Activated CD8-positive, alpha-beta memory T cell treated with anti-CD3 and anti-CD28 coated beads, Interleukin-2, amount 50 U/mL, for 1 hour (primary cell): ENCODE data around the gene SLC29A2.
"Not testable (repeated sequence)": the region's sequence is repeated elsewhere in the genome, so short reads cannot be mapped to it uniquely, and the experiment has no call there.

Experiments
- DNase-seq: peaks from one replicate; pipeline ENCODE4 v3.0.0-alpha.2; 2020; ENCODE audit errors: extremely low read depth

Gene SLC29A2

DNA sequence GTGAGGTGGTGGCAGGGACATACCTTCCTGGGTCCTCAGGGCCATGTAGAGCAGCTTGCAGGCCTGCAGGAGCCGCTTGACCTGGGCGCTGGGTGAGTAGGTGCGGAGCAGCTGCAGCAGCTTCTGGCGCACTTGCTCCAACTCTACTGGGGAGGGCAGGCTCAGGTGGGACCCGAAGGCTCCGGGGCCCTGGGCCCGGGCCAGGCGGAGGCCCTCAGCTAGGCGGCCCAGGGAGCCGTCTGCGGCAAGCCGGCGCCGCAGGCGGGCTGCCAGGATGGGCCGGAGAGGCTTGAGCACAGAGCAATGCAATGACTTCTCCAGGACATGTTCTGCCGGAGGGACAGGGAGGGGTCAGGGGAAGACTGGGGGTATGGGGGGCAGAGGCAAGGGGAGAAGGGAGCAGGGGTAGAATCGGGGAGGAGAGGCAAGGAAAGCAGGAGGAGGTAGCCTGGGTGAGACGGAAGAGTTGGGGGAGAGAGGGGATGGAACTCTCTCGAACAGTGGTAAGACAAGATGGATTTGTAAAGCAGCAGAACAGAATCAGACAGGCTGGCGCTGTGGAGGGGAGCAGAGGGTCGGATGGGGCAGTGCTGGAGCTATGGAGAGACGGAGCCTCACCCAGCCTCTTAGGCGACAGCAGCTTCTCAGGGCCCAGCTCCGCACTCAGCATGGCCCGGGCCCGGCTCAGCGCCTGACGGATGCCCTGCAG lies 37.5 kb downstream of the SLC29A2 start:
- no peak for DNase-seq

DNA sequence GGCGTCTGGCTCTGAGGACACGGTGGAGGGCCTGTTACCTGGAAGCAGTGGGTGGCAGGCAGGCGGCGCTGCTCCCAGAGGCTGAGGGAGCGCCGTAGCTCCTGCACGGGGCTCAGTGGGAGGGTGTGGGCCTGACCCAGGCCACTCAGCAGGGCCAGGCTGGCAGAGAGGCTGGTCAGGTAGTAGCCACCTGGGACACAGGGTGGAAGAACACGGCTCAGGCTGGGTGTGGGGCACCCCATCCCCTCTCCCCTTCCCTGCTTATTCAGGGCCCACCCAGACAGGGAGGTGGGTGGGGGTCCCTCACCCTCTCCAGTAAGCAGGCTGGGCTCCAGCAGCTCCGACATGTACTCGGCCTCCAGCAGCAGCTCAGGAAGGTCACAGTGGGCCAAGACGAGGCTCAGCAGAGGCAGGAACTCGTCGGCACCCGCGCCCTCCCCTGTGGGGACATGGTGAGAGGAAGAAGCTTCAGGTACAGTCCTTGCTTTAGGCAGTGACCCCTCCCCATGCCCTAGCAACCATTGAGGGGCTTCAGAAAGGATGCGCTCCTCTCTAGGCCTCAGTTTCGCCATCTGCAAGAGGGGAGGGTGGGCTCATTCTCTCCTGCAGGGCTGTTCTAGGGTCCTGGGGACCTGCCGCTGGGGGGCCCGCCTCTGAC lies 38.2 kb downstream of the SLC29A2 start:
- DNase-seq = no peak

DNA sequence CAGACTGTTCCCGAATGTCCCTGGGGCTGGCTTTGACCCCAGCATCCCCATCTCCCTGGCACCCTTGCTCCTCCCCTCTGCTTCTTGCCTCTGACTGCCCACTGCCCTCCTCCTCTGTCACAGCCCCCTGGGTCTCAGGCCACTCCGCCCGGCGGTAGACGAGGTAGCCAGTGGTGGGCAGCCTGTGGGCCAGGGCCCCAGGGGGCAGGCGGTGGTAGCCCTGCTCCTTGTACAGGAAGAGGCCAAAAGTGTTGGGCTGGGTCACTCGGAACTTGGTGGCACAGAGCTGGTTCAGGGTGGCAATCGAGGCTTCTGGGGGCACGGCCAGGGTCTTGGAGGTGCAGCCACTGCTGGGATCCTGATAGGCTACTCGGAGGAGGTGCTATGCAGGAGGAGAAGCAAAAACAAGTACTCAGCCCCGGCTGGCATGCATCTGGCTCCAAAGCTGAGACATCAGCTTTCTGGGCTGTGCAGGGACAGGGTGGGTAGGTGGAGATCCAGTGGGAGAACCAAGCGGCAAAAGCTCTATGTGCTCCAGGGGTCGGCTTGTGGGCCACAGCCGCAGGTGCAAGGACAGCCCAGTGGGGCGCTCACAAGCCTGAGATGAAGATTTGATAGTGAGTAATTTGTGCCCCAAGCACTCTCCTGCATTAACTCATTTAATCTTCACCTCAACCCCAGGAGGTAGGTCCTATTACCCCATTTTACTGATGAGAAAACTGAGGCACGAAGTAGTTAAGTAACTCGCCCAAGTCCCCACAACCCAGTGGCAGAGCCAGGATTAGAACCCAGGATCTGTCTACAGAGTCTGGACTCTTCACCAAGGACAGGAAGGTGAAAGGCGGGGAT lies 39.0 kb downstream of the SLC29A2 start:
- no peak for DNase-seq

DNA sequence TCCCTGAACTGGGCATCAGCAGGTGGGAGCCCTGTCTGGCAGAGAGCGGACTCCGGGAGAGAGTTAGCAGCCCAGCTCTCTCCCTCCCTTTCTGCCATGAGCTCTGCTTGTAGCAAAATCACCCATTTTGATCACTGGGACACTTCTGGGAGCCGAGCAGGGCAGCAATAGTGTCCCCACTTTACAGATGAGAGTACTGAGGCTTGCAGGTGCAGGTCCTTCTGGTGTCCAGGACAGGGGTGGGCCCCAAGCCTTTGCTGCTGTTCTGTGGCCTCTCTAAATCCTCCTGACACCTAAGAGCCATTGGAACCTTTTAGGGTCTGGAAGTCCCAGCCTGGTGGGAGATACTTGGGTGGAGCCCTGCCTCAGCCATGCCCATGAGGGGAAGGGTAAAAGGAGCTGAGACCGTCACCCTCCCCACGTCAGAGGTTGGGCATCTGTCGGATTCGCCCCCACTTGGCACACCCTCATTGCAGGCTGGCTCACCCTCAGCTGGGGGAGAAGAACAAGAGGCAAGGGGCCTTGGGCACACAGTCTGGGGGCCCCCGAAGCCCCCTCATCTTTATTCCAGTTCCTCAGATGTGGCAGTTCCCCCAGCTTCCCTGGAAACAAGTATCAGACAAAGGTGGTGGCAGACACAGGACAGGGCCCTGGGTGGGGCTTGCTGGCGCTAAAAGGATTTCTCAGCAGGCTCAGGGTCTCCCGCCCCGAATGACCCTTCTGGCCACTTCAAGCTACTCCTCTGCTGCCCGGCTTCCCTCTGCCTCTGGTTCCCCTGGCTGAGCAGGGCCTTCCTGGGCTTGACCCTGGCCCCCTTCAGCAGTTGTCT lies 39.8 kb downstream of the SLC29A2 start:
- no peak for DNase-seq

DNA sequence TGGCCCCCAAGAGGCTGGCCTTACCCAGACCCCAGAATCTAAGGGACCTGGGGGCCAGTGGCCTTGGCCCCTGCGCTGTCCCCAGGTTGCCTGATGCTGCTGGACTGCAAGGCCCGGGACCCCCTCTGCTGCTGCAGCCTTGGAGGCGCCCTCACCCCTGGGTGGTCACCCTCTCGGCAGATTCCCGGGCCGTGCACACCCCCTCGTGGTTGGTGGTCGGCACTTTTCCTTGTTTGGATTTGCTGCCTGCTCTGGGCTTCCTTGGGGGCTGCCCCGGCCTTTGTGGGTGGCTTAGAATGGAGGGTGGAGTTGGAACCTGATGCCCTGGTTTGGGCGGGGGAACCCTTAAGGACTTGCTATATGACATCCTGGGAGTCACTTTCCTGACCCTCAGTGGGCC lies 40.6 kb downstream of the SLC29A2 start:
- no peak for DNase-seq

DNA sequence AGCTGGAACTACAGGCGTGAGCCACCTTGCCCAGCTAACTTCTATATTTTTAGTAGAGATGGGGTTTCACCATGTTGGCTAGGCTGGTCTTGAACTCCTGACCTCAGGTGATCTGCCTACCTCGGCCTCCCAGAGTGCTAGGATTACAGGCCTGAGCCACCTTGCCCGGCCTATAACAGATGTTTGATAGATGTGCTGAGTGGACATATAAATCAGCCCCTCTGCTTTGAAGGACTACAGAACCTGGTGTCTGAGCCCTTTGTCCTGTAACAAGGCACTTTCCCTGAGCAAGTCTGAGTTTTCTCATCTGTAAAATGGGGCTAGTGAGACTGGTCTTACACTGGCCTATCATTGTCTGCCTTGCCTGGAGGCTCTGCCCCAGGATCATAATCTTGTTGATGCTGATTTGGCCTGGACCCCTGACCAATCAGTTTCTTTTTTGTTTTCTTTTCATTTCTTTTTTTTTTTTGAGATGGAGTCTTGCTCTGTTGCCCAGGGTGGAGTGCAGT lies 42.3 kb downstream of the SLC29A2 start:
- no peak for DNase-seq

DNA sequence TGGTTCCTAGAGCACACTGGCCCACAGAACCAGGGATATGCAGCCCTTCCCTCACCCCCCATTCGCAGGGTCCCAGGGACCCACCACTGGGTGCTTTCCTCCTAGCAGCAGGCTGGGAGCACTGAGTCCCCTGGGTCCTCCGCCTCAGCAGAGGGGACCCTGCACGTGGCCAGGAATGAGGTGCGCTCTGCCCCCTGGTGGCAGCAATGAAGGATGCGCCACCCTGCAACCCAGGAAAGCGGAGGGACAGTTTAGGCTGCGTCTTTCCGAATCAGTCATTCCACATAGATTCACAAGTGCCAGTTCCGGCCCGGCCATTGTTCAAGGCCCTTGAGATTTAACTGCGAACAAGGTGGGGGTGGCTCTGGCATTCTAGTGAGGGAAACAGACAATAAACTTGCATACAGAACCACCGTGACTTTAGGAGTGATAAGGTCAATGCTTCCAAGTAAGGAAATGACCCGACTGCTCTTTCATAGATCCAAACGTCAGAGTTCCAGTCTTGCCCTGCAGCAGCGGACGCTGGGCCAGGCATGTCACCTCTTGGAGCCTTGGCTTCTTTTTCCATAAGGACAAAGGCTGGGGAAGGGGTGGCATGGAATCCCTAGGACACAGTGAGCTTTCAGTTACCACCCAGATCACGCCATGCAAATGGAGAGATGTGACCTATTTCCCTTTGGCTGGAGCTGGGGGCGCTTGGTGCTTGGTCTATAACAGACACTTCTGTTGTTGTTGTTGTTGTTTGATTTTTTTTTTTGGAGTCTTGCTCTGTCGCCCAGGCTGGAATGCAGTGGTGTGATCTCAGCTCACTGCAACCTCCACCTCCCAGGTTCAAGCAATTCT lies 43.0 kb downstream of the SLC29A2 start:
- DNase-seq = no peak

DNA sequence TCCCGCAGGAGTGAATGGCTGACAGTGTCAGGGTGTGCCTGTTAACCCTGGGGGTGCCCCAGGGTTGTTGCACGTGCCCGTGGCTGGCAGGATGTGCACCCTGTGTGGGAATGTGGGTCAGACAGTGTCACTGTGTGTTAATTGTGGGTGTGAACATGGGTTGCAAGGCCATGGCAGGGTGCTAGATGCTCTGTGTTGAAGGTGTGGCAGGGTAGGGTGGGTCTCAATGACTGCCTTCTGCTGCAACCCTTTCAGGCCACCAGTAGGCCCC lies 43.6 kb downstream of the SLC29A2 start:
- DNase-seq = no peak

DNA sequence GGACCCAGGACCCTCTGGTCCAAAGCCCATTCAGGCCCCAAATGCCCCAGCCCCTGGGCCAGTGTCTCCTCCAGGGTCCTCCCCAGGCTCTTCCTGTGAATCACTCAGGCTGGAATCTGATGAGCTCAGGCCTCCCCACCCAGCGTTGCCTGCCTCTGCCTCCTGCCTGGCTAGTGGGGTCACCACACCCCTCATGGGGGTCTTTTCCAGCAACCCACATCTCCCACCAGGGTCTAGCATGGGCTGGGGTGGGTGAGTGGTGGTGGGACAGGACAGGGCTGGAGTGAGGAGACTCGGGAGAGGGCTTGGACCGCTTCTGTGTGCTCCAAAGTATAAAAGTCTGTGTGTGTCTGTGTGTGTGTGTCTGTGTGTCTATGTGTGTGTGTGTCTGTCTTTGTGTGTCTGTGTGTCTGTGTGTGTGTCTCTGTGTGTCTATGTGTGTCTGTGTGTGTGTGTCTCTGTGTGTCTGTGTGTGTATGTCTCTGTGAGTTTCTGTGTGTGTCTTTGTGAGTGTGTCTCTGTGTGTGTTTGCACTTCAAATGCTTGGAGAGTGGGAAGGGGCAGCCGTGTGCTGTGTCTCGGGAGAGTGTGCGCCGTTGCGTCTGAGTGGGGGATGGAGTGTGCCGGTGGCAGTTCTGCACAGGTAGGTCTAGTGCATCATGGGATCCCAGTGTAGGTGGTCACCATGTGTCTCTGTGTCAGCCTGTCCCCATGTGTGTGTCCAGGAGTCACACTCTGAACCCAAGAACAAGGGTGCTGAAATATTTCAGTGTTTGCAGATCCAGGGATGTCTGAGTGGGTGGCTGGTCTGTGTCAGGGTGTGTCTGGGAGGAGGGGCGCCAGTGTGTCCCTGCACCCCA lies 44.2 kb downstream of the SLC29A2 start:
- no peak for DNase-seq

DNA sequence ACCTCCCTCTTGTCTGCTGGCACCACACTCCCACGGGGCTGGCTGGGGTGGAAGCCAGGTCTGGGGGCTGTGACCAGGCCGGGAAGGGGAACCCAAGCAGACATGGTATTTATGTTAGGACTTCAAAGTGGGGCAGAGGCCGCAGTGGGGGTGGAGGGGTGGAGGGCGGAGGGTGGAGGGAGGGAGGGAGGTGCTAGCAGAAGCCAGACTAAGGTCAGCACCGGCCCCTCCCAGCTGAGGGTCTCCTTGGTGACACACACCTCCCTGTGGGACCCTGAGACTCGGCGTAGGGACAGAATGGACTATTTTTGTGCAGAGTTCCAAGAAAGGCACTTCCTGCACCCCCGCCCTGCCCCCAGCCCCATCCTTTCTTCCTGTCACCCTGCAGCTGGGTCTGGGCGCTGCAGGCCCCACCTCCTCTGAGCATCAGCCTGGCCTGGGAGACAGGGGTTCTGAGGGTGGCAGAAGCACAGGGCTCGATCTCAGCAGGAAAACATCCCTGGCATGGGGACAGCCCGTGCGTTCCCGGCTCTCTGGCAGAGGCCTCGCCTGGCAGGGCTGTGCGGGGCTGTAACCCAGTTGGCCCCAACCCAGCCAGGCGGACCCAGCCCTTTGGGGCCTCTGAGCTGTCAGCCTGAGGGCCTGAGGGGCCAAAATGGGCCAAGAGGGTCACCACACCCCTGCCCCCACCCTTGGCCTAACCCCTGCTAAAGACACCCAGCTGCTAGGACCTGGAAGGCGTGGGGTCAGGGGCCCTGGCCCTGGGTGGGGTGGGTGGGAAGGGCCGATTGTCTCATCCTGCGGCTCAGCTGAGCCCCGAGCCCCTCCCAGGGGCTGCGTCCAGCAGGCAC lies 45.1 kb downstream of the SLC29A2 start:
- DNase-seq = no peak

DNA sequence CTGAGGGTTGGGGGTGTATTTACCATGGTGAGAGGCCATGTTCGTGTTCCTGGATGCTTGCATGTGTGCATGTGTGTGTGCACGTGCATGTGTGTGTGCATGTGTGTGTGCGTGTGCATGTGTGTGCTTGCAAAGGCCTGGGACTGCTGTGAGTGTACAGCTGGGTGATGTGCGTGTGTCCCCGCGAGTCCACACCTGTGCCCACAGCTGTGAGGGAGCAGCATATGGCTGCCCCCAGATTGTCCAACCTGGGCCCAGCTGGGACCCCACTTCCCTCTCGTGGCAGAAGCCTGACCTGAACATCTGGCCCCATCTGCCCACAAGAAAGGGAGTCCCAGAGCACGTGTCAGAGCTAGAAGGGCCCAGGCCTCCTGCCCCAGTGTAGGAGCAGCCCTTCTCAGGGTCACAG lies 46.3 kb downstream of the SLC29A2 start:
- DNase-seq = no peak

DNA sequence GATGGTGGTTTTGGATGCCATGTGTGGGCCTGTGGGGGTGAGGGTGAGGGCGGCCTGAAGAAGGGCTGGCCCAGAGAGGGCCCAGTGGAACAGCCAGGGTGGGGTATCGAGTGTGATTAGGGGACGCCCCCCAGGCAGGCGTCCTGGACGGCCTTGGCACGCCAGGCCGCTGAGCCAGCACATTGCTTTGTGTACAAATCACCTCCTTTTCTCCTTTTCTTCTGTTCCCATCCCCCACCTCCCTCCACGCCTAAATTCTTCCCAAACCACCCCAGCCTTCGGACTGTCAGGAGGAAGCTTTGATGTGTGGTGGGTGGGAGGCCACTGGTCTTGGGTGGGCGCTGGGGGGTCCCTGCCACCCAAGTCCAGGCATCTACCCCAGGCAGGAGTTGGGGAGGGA lies 46.9 kb downstream of the SLC29A2 start:
- no peak for DNase-seq

DNA sequence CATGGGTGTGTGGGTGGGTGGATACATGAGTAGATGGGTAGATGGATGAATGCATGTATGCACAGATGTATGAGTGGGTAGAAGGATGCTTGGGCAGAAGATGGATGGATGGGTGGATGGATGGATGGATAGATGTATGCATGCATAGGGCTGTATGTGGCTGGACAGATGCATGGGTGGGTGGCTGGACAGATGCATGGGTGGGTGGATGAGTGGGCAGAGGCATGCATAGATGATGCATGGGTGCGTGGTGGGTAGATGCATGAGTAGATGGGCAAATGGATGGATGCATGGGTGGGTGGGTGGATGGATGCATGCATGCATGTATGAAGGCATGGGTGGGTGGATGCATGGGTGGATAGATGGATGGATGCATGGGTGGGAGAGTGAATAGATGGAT lies 47.9 kb downstream of the SLC29A2 start:
- DNase-seq = no peak

DNA sequence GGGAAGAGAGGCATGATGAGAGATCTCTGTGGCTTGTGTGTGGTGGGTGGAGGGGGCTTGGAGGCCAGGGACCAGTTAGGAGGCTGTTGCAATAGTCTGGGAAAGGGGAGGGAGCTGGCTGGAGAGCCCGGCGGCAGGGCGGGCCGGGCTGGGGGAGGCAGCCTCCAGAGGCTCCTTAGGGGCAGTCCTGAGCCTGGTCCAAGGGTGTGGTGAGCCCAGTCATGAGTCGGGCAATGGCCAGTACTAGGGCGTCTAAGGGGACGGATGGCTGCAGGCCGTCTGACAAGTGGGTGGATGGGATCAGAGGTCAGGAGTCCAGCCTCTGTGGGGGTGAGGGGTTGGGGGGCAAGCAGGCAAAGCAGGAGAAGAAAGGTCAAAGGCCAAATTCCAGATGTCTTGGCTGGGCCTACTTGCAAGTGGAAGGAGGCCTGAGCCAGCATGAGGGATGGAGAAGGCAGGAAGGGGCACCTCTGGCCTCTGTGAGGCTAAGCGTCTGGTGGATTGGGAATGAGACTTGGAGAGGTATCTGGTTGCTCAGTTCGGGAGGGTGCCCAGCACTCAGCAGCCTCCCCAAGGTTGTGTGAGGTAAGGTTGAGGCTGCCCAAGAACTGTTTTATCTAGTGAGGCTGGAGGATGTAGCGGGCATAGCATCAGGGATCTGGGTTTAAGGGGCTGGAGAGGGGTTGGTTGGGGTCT lies 48.7 kb downstream of the SLC29A2 start:
- no peak for DNase-seq

DNA sequence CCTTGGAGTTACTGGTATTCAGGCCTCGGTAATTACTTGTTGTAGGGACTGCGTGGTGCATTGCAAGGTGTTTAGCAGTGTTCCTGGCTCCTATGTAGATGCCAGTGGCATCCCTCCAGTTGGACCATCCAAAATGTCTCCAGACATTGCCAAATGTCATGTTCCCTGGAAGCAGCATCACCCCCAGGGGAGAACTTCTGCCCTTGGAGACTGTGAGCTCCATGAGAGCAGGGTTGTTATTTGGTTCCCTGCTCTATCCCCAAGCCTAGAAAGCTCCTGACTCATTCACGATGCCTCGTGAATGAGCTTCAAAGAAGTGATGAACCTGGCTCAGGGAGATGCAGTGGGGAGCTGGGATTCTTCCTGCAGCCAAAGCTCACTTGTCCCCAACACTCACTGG lies 50.0 kb downstream of the SLC29A2 start:
- no peak for DNase-seq

DNA sequence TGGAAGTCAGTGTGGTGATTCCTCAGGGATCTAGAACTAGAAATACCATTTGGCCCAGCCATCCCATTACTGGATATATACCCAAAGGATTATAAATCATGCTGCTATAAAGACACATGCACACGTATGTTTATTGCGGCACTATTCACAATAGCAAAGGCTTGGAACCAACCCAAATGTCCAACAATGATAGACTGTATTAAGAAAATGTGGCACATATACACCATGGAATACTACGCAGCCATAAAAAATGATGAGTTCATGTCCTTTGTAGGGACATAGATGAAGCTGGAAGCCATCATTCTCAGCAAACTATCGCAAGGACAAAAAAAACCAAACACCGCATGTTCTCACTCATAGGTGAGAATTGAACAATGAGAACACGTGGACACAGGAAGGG lies 50.8 kb downstream of the SLC29A2 start:
- DNase-seq = not testable (repeated sequence)

DNA sequence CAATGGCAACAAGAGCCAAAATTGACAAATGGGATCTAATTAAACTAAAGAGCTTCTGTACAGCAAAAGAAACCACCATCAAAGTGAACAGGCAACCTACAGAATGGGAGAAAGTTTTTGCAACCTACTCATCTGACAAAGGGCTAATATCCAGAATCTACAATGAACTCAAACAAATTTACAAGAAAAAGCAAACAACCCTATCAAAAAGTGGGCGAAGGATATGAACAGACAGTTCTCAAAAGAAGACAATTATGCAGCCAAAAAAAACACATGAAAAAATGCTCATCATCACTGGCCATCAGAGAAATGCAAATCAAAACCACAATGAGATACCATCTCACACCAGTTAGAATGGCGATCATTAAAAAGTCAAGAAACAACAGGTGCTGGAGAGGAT lies 51.3 kb downstream of the SLC29A2 start:
- not testable (repeated sequence) for DNase-seq

DNA sequence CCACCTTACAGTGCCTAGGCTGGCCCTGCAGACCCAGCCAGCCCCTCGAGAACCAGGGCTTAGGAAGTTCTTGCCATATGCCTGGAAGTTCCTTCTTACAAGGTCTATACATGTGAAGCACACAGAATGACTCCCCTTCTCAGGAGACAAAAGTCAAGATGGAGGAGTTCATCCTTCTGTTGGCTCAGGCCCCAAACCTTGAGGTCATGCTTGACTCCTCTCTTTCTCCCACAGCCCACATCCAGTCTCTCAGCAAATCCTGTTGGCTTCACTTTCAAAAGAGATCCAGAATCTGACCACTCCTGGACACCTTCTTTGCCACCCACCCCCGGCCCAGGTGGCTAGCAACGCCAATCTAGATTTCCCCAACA lies 53.0 kb downstream of the SLC29A2 start:
- no peak for DNase-seq
